WERI-Rb-1 (cell line): ENCODE results near the gene PLBD1.

ENCODE experiments used
- DNase-seq: peaks from one replicate; pipeline ENCODE4 v3.0.0-alpha.2; 2020
- H3K27ac ChIP-seq: fragments of 250-450 bp; sonication (Bioruptor Pico); 2 replicates; pipeline ENCODE4 v1.5.1; 2020; ENCODE audit warnings: mild to moderate bottlenecking, moderate library complexity
- H3K27me3 ChIP-seq: fragments of 250-450 bp; sonication (Bioruptor Pico); 2 replicates; pipeline ENCODE4 v1.5.1; 2021; ENCODE audit warnings: mild to moderate bottlenecking, low read depth, moderate library complexity; ENCODE audit not compliant: insufficient read depth, severe bottlenecking
- H3K36me3 ChIP-seq: fragments of 250-450 bp; sonication (Bioruptor Pico); 2 replicates; pipeline ENCODE4 v1.5.1; 2020; ENCODE audit warnings: mild to moderate bottlenecking, moderate library complexity
- H3K4me3 ChIP-seq: 2 replicates; pipeline ENCODE4 v1.5.1; 2011; ENCODE audit warnings: low read depth, mild to moderate bottlenecking, control low read depth, low read length
- H3K9me3 ChIP-seq: fragments of 250-450 bp; sonication (Bioruptor Pico); 2 replicates; pipeline ENCODE4 v1.5.1; 2021; ENCODE audit warnings: mild to moderate bottlenecking, moderate library complexity; ENCODE audit not compliant: severe bottlenecking
- CTCF ChIP-seq: IDR thresholded peaks from 2 replicates; pipeline ENCODE4 v1.5.1; 2011; ENCODE audit warnings: low read depth, mild to moderate bottlenecking, control low read depth, inconsistent platforms, low read length

PLBD1 gene

GRCh38 chr12:14611640-14612203 lies 44.0 kb upstream of the PLBD1 start:
- DNase-seq, result no peak
- no peak overlapping the region for H3K27ac ChIP-seq
- no peaks in the 10 kb centered on the region for H3K36me3 ChIP-seq
- no peaks in the 10 kb centered on the region for H3K9me3 ChIP-seq
- no peak for TF ChIP-seq CTCF
- no peak overlapping the region for H3K4me3 ChIP-seq
- no peaks in the 10 kb centered on the region for H3K27me3 ChIP-seq

- Histone ChIP-seq H3K27me3 (no peaks in the 10 kb centered on the region), H3K9me3 (peaks cover 7% of the 10 kb centered on the region), H3K27ac (no peak overlapping the region), H3K4me3 (no peak overlapping the region), H3K36me3 (no peaks in the 10 kb centered on the region)
- no peak for DNase-seq
- no peak for TF ChIP-seq CTCF
Observed at GRCh38 chr12:14607568-14607967, 39.9 kb upstream of the PLBD1 start.

- no peak for DNase-seq
- Histone ChIP-seq H3K4me3 (no peak overlapping the region), H3K27ac (no peak overlapping the region), H3K36me3 (no peaks in the 10 kb centered on the region), H3K9me3 (peaks cover 7% of the 10 kb centered on the region), H3K27me3 (no peaks in the 10 kb centered on the region)
- TF ChIP-seq CTCF, result no peak
Observed at GRCh38 chr12:14605401-14605989, 37.8 kb upstream of the PLBD1 start.

GRCh38 chr12:14601692-14602478 lies 34.2 kb upstream of the PLBD1 start:
- Histone ChIP-seq H3K9me3 (peaks cover 7% of the 10 kb centered on the region), H3K27ac (no peak overlapping the region), H3K4me3 (no peak overlapping the region), H3K36me3 (no peaks in the 10 kb centered on the region), H3K27me3 (no peaks in the 10 kb centered on the region)
- no peak for TF ChIP-seq CTCF
- no peak for DNase-seq

GRCh38 chr12:14597480-14597879 lies 29.8 kb upstream of the PLBD1 start:
- no peak for DNase-seq
- no peak overlapping the region for H3K4me3 ChIP-seq
- H3K9me3 ChIP-seq, result no peaks in the 10 kb centered on the region
- H3K36me3 ChIP-seq, result no peaks in the 10 kb centered on the region
- no peak for TF ChIP-seq CTCF
- H3K27me3 ChIP-seq, result no peaks in the 10 kb centered on the region
- no peak overlapping the region for H3K27ac ChIP-seq
